ENCODE results near the gene HCRT.

HCRT gene

GRCh38 chr17:42178817-42179216 is 6.4 kb downstream of the HCRT start:
- no peak for DNase-seq (ENCODE audit: low read depth)
- no peak overlapping the region for H3K4me3 ChIP-seq (ENCODE audit: low read depth, low read length)
- TF ChIP-seq CTCF (conservative IDR thresholded peaks at IDR 0.05; ENCODE audit: low read depth, low read length), result no peak

GRCh38 chr17:42177684-42178083 is 7.6 kb downstream of the HCRT start:
- TF ChIP-seq CTCF (conservative IDR thresholded peaks at IDR 0.05; ENCODE audit: low read depth, low read length), result no peak
- no peak for DNase-seq (ENCODE audit: low read depth)

GRCh38 chr17:42174126-42174783 is 11.0 kb downstream of the HCRT start:
- H3K4me3 ChIP-seq (ENCODE audit: low read depth, low read length), result no peak overlapping the region
- no peak for DNase-seq (ENCODE audit: low read depth)
- TF ChIP-seq CTCF (conservative IDR thresholded peaks at IDR 0.05; ENCODE audit: low read depth, low read length), result no peak

More at GRCh38 chr17:42177684-42178083, 7.6 kb downstream of the HCRT start:
- no peak overlapping the region for H3K4me3 ChIP-seq (ENCODE audit: low read depth, low read length)

GRCh38 chr17:42171831-42172230 is 13.4 kb downstream of the HCRT start:
- DNase-seq (ENCODE audit: low read depth), result no peak
- TF ChIP-seq CTCF (conservative IDR thresholded peaks at IDR 0.05; ENCODE audit: low read depth, low read length), result no peak
- no peak overlapping the region for H3K4me3 ChIP-seq (ENCODE audit: low read depth, low read length)

- H3K4me3 ChIP-seq (ENCODE audit: low read depth, low read length), result no peak overlapping the region
- no peak for TF ChIP-seq CTCF (conservative IDR thresholded peaks at IDR 0.05; ENCODE audit: low read depth, low read length)
- DNase-seq (ENCODE audit: low read depth), result no peak
Observed at GRCh38 chr17:42169351-42169750, 15.9 kb downstream of the HCRT start.

GRCh38 chr17:42167807-42168206 is 17.4 kb downstream of the HCRT start:
- H3K4me3 ChIP-seq (ENCODE audit: low read depth, low read length), result no peak overlapping the region
- no peak for DNase-seq (ENCODE audit: low read depth)

More at GRCh38 chr17:42167807-42168206, 17.4 kb downstream of the HCRT start:
- no peak for TF ChIP-seq CTCF (conservative IDR thresholded peaks at IDR 0.05; ENCODE audit: low read depth, low read length)
